Ectodermal cell (in vitro differentiated cells): Measurements from ENCODE around the gene HOMEZ.
"Not testable (repeated sequence)": the region's sequence is repeated elsewhere in the genome, so short reads cannot be mapped to it uniquely, and the experiment has no call there.

ENCODE experiments used
- H3K27ac ChIP-seq: 2 replicates; pipeline ENCODE4 v1.7.0; 2013; ENCODE audit warnings: mild to moderate bottlenecking, low read depth, low read length; ENCODE audit not compliant: insufficient read depth, poor library complexity, severe bottlenecking
- H3K27me3 ChIP-seq: 2 replicates; pipeline ENCODE4 v1.7.0; 2013; ENCODE audit warnings: mild to moderate bottlenecking, low read length; ENCODE audit not compliant: insufficient read depth, control insufficient read depth, poor library complexity, severe bottlenecking
- H3K36me3 ChIP-seq: one replicate; pipeline ENCODE4 v1.7.0; 2013; ENCODE audit warnings: low read length; ENCODE audit not compliant: control insufficient read depth, insufficient read depth
- H3K4me1 ChIP-seq: one replicate; pipeline ENCODE4 v1.7.0; 2013; ENCODE audit warnings: low read length; ENCODE audit not compliant: control insufficient read depth, insufficient read depth
- H3K4me3 ChIP-seq: 2 replicates; pipeline ENCODE4 v1.7.0; 2013; ENCODE audit warnings: low read depth, low read length, control low read depth; ENCODE audit not compliant: insufficient read depth
- H3K9me3 ChIP-seq: 2 replicates; pipeline ENCODE4 v1.7.0; 2013; ENCODE audit warnings: mild to moderate bottlenecking, low read length, moderate library complexity; ENCODE audit not compliant: control insufficient read depth
- WGBS, 2 experiments: methylation state at CpG; one replicate each; pipeline ENCODE4 v1.1.7; 2013; ENCODE audit warnings: missing lambda C conversion rate in 2 of 2; 5-methylcytosine and 5-hydroxymethylcytosine counted together

The HOMEZ gene

GRCh38 chr14:23297611-23298277, 11.8 kb upstream of the HOMEZ start:
- Histone ChIP-seq H3K9me3 (no peaks in the 10 kb centered on the region), H3K27me3 (peaks cover 14% of the 10 kb centered on the region), H3K4me1 (peaks cover 8% of the 10 kb centered on the region), H3K27ac (no peak overlapping the region), H3K36me3 (no peaks in the 10 kb centered on the region), H3K4me3 (no peak overlapping the region)
- WGBS, 2 experiments = 93 to 95% methylated on average over 7 of the region's 7 CpGs

GRCh38 chr14:23297096-23297495, 11.2 kb upstream of the HOMEZ start:
- peaks cover 8% of the 10 kb centered on the region for H3K4me1 ChIP-seq
- no peaks in the 10 kb centered on the region for H3K9me3 ChIP-seq
- no peak overlapping the region for H3K27ac ChIP-seq
- no peaks in the 10 kb centered on the region for H3K36me3 ChIP-seq
- 90 to 92% methylated on average over 7 of the region's 7 CpGs for WGBS, 2 experiments
- H3K4me3 ChIP-seq = no peak overlapping the region
- peaks cover 19% of the 10 kb centered on the region for H3K27me3 ChIP-seq

- H3K27me3 ChIP-seq = peaks cover 28% of the 10 kb centered on the region
- no peaks in the 10 kb centered on the region for H3K9me3 ChIP-seq
- no peak overlapping the region for H3K27ac ChIP-seq
- H3K36me3 ChIP-seq = no peaks in the 10 kb centered on the region
- H3K4me3 ChIP-seq = no peak overlapping the region
- 90 to 92% methylated on average over 7 of the region's 7 CpGs for WGBS, 2 experiments
- peaks cover 8% of the 10 kb centered on the region for H3K4me1 ChIP-seq
These were observed 10.3 kb upstream of the HOMEZ start for GRCh38 chr14:23296012-23296777.

GRCh38 chr14:23294734-23295561, 9.0 kb upstream of the HOMEZ start:
- peaks cover 39% of the 10 kb centered on the region for H3K27me3 ChIP-seq
- H3K36me3 ChIP-seq = no peaks in the 10 kb centered on the region
- 42 to 45% methylated on average over 24 of the region's 24 CpGs for WGBS, 2 experiments
- H3K9me3 ChIP-seq = no peaks in the 10 kb centered on the region
- H3K27ac ChIP-seq = no peak overlapping the region
- H3K4me1 ChIP-seq = no peaks in the 10 kb centered on the region
- H3K4me3 ChIP-seq = no peak overlapping the region

GRCh38 chr14:23286902-23287479, 1.1 kb upstream of the HOMEZ start:
- H3K27me3 ChIP-seq = peaks cover 37% of the 10 kb centered on the region
- H3K36me3 ChIP-seq = no peaks in the 10 kb centered on the region
- 68 to 71% methylated on average over 6 of the region's 6 CpGs for WGBS, 2 experiments
- H3K27ac ChIP-seq = peak overlapping the region; percentile 97
- peak overlapping the region; percentile 82 for H3K4me3 ChIP-seq
- no peaks in the 10 kb centered on the region for H3K4me1 ChIP-seq
- no peaks in the 10 kb centered on the region for H3K9me3 ChIP-seq

- WGBS, 2 experiments = 0 to 1% methylated on average over 19 to 22 of the region's 22 CpGs
- Histone ChIP-seq H3K4me3 (peak overlapping the region; percentile 82), H3K36me3 (no peaks in the 10 kb centered on the region), H3K9me3 (no peaks in the 10 kb centered on the region), H3K27ac (no peak overlapping the region), H3K4me1 (no peaks in the 10 kb centered on the region), H3K27me3 (peaks cover 24% of the 10 kb centered on the region)
These were observed 357 bp downstream of the HOMEZ start for GRCh38 chr14:23285530-23286019.

GRCh38 chr14:23284654-23285529, 1.0 kb downstream of the HOMEZ start:
- H3K36me3 ChIP-seq = no peaks in the 10 kb centered on the region
- WGBS, 2 experiments = 41 to 70% methylated on average over 5 to 8 of the region's 9 CpGs
- H3K9me3 ChIP-seq = no peaks in the 10 kb centered on the region
- peak overlapping the region; percentile 82 for H3K4me3 ChIP-seq
- H3K4me1 ChIP-seq = peaks cover 6% of the 10 kb centered on the region
- H3K27me3 ChIP-seq = peaks cover 18% of the 10 kb centered on the region
- H3K27ac ChIP-seq = no peak overlapping the region

- H3K27me3 ChIP-seq = no peaks in the 10 kb centered on the region
- peaks cover 7% of the 10 kb centered on the region for H3K36me3 ChIP-seq
- H3K4me1 ChIP-seq = peaks cover 10% of the 10 kb centered on the region
- H3K9me3 ChIP-seq = no peaks in the 10 kb centered on the region
- WGBS, 2 experiments = 94 to 95% methylated on average over 6 of the region's 6 CpGs
- H3K27ac ChIP-seq = no peak overlapping the region
- H3K4me3 ChIP-seq = no peak overlapping the region
These were observed 4.7 kb downstream of the HOMEZ start for GRCh38 chr14:23281247-23281646.

GRCh38 chr14:23277928-23278327, 8.0 kb downstream of the HOMEZ start:
- not testable (repeated sequence) for H3K27ac ChIP-seq, H3K4me3 ChIP-seq, H3K27me3 ChIP-seq, H3K9me3 ChIP-seq
- Histone ChIP-seq H3K4me1 (peaks cover 10% of the 10 kb centered on the region), H3K36me3 (peaks cover 14% of the 10 kb centered on the region)
- 93 to 94% methylated on average over 6 of the region's 6 CpGs for WGBS, 2 experiments
